Muscle layer of duodenum (tissue), 2 donors: ENCODE results near the gene DLX2.
"Not testable (repeated sequence)": the region's sequence is repeated elsewhere in the genome, so short reads cannot be mapped to it uniquely, and the experiment has no call there.

Source experiments
- H3K27ac ChIP-seq: one replicate; pipeline ENCODE4 v1.7.0; 2013; ENCODE audit warnings: mild to moderate bottlenecking, low read length
- H3K27me3 ChIP-seq: one replicate; pipeline ENCODE4 v1.7.0; 2013; ENCODE audit warnings: low read depth, mild to moderate bottlenecking, control low read depth, low read length
- H3K36me3 ChIP-seq, 2 donors: one replicate each; pipeline ENCODE4 v1.7.0; 2013; ENCODE audit warnings: low read length in 2 of 2, control low read depth in 1 of 2, mild to moderate bottlenecking in 1 of 2; ENCODE audit not compliant: insufficient read depth in 2 of 2, control insufficient read depth in 1 of 2
- H3K4me1 ChIP-seq, 2 donors: one replicate each; pipeline ENCODE4 v1.7.0; 2013; ENCODE audit warnings: low read length in 2 of 2, mild to moderate bottlenecking in 2 of 2, control low read depth in 1 of 2, moderate library complexity in 1 of 2; ENCODE audit not compliant: insufficient read depth in 2 of 2, control insufficient read depth in 1 of 2
- H3K4me3 ChIP-seq, 2 donors: one replicate each; pipeline ENCODE4 v1.7.0; 2013; ENCODE audit warnings: low read length in 2 of 2, low read depth in 1 of 2, mild to moderate bottlenecking in 1 of 2
- H3K9me3 ChIP-seq, 2 donors: one replicate each; pipeline ENCODE4 v1.7.0; 2013; ENCODE audit warnings: low read length in 2 of 2, control low read depth in 1 of 2, mild to moderate bottlenecking in 1 of 2; ENCODE audit not compliant: control insufficient read depth in 1 of 2
- donor health status: healthy.

DLX2 gene

DNA sequence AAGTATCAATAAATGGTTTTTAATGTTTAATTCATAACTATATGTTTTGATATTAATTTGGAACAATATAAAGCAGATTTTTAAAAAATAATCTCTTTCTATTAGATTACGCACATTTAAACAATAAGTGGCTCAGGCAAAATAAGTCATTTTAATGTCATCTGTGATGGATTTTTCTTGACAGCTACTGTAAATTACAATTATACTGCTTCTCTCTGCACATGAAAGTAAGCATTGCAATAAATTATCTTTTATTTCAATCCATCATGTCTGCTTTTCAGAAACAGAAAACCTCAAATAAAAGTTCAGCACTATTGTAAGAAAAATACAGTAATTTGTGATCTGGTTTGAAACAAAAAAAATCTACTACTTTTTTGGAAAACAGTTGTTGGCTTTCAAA, 28.4 kb downstream of the DLX2 start:
- Histone ChIP-seq H3K4me1 (no peaks in the 10 kb centered on the region), H3K4me3 (no peak overlapping the region), H3K27ac (no peak overlapping the region), H3K36me3 (no peaks in the 10 kb centered on the region), H3K9me3 (no peaks in the 10 kb centered on the region), H3K27me3 (no peaks in the 10 kb centered on the region)

DNA sequence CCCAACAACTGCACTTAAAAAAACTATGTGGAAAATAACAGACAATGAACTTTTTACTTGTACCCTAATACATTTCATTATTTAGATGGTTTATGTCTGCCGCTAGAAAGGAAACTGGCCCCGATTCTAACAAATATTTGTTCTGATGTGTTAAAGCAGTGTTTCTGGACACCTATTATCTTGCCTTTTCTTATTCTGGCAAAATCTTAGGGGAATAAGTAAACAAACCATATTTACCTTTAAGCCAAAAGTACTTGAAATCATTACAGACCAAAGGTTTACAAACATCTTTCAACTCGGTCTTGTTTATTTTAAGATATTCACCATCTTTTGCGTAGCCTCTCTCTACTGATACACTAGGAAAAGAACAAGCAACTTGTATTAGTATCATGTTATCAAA, 29.2 kb downstream of the DLX2 start:
- Histone ChIP-seq H3K36me3 (no peaks in the 10 kb centered on the region), H3K4me3 (no peak overlapping the region), H3K27me3 (no peaks in the 10 kb centered on the region), H3K27ac (no peak overlapping the region), H3K4me1 (no peaks in the 10 kb centered on the region), H3K9me3 (no peaks in the 10 kb centered on the region)

DNA sequence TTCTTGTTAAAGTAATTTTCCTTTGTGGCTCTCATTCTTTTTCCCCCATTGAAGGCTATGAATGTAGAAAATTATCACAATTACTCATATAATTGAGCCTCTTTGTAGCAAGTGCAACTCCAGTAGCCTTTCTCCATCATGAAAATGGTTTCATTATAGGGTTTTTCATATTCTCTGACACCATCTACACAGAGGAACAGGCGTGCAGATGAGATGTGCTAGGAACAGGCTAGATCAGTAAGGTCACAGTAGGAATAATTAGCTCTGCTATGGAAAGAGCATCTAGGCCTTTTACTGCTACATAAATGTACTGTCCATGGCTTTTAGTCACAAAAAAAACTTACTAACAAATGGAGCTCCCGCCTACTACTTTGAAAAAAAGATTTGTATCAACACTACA, 30.0 kb downstream of the DLX2 start:
- Histone ChIP-seq H3K27ac (no peak overlapping the region), H3K9me3 (no peaks in the 10 kb centered on the region)

DNA sequence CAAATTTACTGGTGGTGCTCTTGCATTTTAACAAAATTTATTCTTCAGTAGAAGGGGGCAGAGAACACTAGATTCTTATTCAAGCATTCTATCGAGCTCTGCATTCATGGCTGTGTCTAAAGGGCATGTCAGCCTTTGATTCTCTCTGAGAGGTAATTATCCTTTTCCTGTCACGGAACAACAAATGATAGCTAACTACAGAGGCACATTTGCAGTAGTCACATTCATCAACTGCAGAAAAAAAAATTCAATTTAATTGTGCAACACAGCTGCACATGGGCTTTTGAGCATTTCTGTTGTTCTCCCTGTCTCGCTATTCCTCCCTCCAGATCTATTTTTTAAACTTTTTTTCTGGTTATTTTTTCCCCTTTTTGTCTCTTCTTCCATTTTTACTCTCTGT, 30.4 kb downstream of the DLX2 start:
- no peaks in the 10 kb centered on the region for H3K36me3 ChIP-seq
- H3K9me3 ChIP-seq = no peaks in the 10 kb centered on the region
- H3K27ac ChIP-seq = no peak overlapping the region
- H3K27me3 ChIP-seq = no peaks in the 10 kb centered on the region
- no peaks in the 10 kb centered on the region for H3K4me1 ChIP-seq
- H3K4me3 ChIP-seq = no peak overlapping the region

More for the DNA sequence above, 30.0 kb downstream of the DLX2 start:
- H3K27me3 ChIP-seq = no peaks in the 10 kb centered on the region
- no peaks in the 10 kb centered on the region for H3K36me3 ChIP-seq
- H3K4me3 ChIP-seq = no peak overlapping the region
- no peaks in the 10 kb centered on the region for H3K4me1 ChIP-seq

DNA sequence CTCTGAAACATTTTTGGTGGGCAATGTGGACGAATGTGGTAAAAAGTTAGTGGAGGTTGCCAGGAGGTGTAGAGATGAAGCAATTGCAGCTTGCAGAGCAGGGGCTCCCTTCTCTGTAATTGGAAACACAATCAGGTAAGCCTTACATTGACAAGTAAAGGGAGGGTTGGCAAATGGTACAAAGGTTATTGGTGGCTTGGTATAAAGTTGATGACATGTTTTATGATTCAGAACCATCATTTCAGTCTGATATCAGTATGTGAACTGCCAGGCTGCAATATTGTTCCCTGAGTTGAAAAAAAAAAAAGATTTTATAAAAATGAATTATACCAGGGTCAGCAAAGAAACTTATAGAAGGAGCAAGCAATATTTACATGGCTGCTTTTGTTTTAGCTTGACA, 31.8 kb downstream of the DLX2 start:
- H3K36me3 ChIP-seq = no peaks in the 10 kb centered on the region
- no peak overlapping the region for H3K27ac ChIP-seq
- H3K9me3 ChIP-seq = no peaks in the 10 kb centered on the region
- H3K27me3 ChIP-seq = no peaks in the 10 kb centered on the region
- no peaks in the 10 kb centered on the region for H3K4me1 ChIP-seq
- no peak overlapping the region for H3K4me3 ChIP-seq

DNA sequence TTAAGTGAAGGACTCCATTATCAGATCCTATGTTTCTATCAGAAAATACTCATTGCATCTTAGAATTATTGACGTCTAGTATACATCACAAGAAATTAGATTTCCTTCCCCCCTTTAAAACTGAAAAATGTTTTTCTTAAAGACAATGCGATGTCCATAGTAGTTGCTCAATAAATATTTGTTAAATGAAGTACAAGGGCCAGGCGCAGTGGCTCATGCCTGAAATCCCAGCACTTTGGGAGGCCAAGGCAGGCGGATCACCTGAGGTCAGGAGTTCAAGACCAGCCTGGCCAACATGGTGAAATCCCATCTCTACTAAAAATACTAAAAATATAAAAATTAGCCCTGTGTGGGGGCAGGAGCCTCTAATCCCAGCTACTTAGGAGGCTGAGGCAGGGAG, 34.8 kb downstream of the DLX2 start:
- H3K4me1 ChIP-seq, H3K9me3 ChIP-seq, H3K4me3 ChIP-seq, H3K27ac ChIP-seq, H3K27me3 ChIP-seq, H3K36me3 ChIP-seq: not testable (repeated sequence)

DNA sequence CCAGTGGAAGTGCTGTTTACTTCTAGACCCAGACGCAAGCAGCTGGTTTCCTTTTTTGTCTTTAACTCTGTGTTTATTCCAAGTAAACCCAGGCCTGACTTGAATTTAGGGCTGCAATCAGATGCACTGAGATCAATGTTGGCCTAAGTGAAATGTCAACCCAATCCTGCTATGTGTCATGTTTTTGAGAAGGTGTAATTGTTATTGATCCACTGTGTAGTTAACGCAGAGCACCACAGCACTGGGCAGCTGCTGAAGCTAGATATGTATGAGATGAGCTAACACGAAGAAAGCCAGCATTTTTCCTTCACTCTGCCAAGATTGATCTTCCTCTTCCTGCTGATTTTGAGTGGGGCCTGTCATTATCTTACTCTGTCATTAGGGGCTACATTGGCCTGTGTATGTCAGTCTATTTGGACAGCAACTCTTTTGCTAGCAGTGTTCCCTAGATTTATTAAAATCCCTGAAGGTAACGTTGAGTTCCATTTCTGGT, 36.3 kb downstream of the DLX2 start:
- no peak overlapping the region for H3K4me3 ChIP-seq
- H3K4me1 ChIP-seq = no peaks in the 10 kb centered on the region
- no peaks in the 10 kb centered on the region for H3K9me3 ChIP-seq
- H3K27ac ChIP-seq = no peak overlapping the region
- H3K27me3 ChIP-seq = no peaks in the 10 kb centered on the region
- H3K36me3 ChIP-seq = peaks cover 3 to 5% of the 10 kb centered on the region in 2 donors

DNA sequence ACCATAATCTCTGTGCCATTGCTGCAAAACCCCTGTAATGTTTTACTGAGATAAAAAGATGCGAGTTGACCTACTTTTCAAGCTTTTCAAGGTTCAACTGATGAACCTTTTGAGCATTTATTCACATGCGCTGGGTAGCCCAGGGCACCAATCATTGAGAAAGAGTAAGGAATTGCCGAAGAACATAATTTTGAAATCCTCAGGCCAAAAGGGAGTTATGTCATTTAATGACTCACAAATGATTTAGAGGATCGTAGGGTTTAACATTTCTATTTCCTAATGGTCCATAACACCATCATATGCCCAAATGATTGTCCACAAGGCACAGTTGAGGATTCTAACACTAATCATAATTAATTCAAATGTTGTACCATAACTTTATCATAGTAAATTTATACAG, 37.6 kb downstream of the DLX2 start:
- Histone ChIP-seq H3K4me3 (no peak overlapping the region), H3K4me1 (no peaks in the 10 kb centered on the region), H3K27me3 (no peaks in the 10 kb centered on the region), H3K27ac (no peak overlapping the region), H3K36me3 (peaks cover 3 to 5% of the 10 kb centered on the region in 2 donors), H3K9me3 (no peaks in the 10 kb centered on the region)

DNA sequence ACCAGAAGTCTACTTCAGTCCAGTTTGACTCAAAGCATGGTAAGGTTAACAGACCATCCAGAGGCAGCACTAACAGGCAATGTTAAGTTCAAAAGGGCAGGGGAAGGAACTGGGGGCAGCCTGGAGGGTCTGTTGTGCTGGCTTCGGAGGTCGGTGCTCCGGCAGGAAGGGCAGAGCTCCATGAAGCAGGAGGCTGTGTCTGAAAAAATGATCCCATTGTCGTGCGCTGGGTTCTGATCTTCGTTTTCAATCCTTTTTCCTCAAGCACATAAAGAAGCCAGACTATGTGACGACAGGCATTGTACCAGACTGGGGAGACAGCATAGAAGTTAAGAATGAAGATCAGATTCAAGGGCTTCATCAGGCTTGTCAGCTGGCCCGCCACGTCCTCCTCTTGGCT, 39.3 kb downstream of the DLX2 start:
- no peak overlapping the region for H3K4me3 ChIP-seq
- H3K36me3 ChIP-seq = peaks cover 3 to 5% of the 10 kb centered on the region in 2 donors
- no peaks in the 10 kb centered on the region for H3K4me1 ChIP-seq
- H3K27me3 ChIP-seq = no peaks in the 10 kb centered on the region
- H3K9me3 ChIP-seq = no peaks in the 10 kb centered on the region
- H3K27ac ChIP-seq = no peak overlapping the region

DNA sequence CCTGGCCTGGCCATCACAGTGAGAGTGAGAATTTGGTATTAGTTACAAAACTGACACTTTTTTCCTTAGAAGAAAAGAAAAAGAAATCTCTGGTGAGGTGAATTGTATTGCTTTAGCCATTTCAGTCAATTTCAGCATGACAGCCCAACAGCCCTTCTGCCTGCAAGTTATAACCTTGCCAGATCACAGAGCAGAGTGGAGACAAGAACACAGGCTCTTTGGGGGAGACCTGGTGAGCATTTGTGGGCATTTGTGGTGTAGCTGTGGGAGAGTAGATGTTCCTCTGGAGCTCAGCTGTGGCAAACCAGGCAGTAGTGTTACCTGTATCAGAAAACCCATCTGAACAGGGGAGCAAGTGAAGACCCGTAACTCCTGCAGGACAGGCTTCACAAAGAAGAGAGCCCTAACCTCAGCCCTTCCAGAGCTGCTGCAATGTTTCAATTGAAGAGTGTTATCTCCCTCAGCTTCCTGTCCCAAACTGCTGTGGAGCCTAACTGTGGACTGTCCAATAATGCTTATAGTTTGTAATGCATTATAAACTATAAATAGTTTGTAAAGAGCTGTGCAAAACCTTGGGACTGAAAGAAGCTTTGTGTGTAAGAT, 40.2 kb downstream of the DLX2 start:
- Histone ChIP-seq H3K4me1 (no peaks in the 10 kb centered on the region), H3K9me3 (no peaks in the 10 kb centered on the region), H3K27me3 (no peaks in the 10 kb centered on the region), H3K4me3 (no peak overlapping the region), H3K27ac (no peak overlapping the region), H3K36me3 (peaks cover 3 to 5% of the 10 kb centered on the region in 2 donors)

DNA sequence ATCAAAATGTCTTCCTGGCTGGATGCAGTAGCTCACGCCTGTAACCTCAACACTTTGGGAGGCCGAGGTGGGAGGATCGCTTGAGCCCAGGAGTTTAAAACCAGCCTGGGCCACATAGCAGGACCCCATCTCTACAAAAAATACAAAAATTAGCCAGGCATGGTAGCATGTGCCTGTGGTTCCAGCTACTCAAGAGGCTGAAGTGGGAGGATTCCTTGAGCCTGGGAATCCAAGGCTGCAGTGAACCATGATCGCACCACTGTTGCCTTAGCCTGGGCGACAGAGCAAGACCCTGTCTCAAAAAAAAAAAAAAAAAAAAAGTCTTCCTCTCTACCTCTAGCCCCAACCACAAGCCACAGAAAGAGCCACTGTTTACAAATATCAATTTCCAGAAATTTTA, 42.6 kb downstream of the DLX2 start:
- not testable (repeated sequence) for H3K4me1 ChIP-seq, H3K27ac ChIP-seq, H3K4me3 ChIP-seq, H3K27me3 ChIP-seq, H3K9me3 ChIP-seq, H3K36me3 ChIP-seq

DNA sequence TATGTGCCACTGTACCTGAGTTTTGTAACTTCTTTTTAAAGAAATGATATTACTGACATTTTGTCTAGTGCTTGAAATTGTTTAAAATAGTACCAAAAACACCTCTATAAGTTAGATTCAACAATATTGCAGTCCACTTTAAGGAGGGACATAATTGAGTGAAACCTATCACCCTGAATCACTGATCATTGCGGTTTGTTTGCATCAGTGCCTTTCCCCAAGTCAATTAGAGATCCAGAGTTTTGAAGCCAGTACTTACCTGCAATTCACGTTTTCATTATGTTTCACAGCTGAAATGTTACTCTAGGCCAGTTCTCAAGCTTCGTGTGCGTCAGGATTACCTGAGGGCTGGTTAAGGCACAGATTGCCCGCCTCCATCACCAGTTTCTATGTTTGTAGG, 44.0 kb downstream of the DLX2 start:
- Histone ChIP-seq H3K36me3 (peaks cover 3 to 5% of the 10 kb centered on the region in 2 donors), H3K4me3 (no peak overlapping the region), H3K4me1 (no peaks in the 10 kb centered on the region), H3K27me3 (no peaks in the 10 kb centered on the region), H3K27ac (no peak overlapping the region), H3K9me3 (no peaks in the 10 kb centered on the region)
